ENCODE data around the gene LSR. TPM values are rescaled to one million over a fixed set of nuclear protein-coding genes. Genes with fewer than 3 reads are reported as not detected.

LSR gene
- total RNA-seq, 1 experiment from 2014 or later = 152 TPM

DNA sequence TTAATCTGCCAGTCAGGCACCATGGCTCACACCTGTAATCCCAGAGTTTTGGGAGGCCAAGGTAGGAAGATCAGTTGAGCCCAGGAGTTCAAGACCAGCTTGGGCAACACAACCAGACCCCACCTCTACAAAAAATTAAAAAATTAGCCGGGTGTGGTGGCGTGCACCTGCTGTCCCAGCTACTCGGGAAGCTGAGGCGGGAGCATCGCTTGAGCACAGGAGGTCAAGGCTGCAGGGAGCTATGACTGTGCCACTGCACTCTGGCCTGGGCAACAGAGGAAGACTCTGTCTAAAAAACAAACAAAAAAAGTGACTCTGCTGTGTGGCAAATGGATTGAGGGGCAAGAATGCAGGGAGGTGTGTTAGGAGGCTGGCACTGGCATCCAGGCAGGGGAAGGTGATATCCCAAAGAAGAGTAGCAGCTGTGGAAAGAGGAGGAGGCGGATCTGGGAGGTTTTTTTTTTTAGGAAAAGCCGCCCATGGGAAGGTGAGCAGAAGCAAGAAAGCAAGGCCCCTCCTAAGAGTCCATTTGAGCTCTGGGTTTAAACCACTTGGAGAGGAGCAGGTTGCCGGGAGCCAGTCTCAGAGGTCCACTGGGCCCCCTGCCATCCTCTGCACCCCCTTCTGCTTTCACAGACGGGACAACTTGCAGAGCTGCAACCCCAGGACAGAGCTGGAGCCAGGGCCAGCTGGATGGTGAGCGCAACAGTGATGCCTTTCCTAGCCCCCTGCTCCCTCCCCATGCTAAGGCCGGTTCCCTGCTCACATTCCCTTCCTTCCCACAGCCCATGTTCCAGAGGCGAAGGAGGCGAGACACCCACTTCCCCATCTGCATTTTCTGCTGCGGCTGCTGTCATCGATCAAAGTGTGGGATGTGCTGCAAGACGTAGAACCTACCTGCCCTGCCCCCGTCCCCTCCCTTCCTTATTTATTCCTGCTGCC is 35.6 kb downstream of the LSR start:
- H2BK15ac ChIP-seq (ENCODE audit: low read depth, low read length) = peak overlapping the region; percentile 59; the same call in 1 of the 2 replicates
- no peak overlapping the region for H3K23ac ChIP-seq (ENCODE audit: insufficient read length, low read depth, low read length)
- no peak overlapping the region for H4K91ac ChIP-seq (ENCODE audit: insufficient read length, low read depth, low read length)
- no peak overlapping the region for H3T11ph ChIP-seq (ENCODE audit: low read length)
- no peak overlapping the region for H2BK5ac ChIP-seq (ENCODE audit: insufficient read length, low read length)
- peaks cover 0 to 1% (median 0%) of the 10 kb centered on the region in 3 experiments; a peak in 1 of 7 replicates for H3K36me3 Mint-ChIP-seq (ENCODE audit: insufficient read depth in 1 of 3, low read depth in 3 of 3)
- peaks cover 6% of the 10 kb centered on the region for H3K23me2 ChIP-seq (ENCODE audit: insufficient read length, low read depth, low read length, poor library complexity, severe bottlenecking)
- H2BK12ac ChIP-seq (ENCODE audit: insufficient read length, low read depth, low read length) = no peak overlapping the region
- H4K8ac ChIP-seq (replicated peaks; ENCODE audit: insufficient read length, low read depth, low read length) = peak overlapping the region; percentile 82
- no peaks in the 10 kb centered on the region for H3K27me3 ChIP-seq (ENCODE audit: insufficient read depth, low read length)
- WGBS (ENCODE audit: extremely low coverage, insufficient read length, low lambda C conversion rate) = no CpG with 5 or more reads among the region's 17 CpGs
- peak overlapping the region; percentile 63; the same call in 1 of the 2 replicates for H3K14ac ChIP-seq (ENCODE audit: insufficient read depth, low read length)
- no peak overlapping the region for H3K56ac ChIP-seq (ENCODE audit: insufficient read length, low read depth, low read length)
- no peak for DNase-seq
- no peak overlapping the region for H2BK20ac ChIP-seq (ENCODE audit: low read depth, low read length, poor library complexity, severe bottlenecking)
- no peak overlapping the region for H2AK5ac ChIP-seq (ENCODE audit: insufficient read length, low read length)
- peak overlapping the region; percentile 35 for H3K4me2 ChIP-seq (ENCODE audit: insufficient read depth, insufficient read length, low read length)
- TF ChIP-seq, protein P1, sequence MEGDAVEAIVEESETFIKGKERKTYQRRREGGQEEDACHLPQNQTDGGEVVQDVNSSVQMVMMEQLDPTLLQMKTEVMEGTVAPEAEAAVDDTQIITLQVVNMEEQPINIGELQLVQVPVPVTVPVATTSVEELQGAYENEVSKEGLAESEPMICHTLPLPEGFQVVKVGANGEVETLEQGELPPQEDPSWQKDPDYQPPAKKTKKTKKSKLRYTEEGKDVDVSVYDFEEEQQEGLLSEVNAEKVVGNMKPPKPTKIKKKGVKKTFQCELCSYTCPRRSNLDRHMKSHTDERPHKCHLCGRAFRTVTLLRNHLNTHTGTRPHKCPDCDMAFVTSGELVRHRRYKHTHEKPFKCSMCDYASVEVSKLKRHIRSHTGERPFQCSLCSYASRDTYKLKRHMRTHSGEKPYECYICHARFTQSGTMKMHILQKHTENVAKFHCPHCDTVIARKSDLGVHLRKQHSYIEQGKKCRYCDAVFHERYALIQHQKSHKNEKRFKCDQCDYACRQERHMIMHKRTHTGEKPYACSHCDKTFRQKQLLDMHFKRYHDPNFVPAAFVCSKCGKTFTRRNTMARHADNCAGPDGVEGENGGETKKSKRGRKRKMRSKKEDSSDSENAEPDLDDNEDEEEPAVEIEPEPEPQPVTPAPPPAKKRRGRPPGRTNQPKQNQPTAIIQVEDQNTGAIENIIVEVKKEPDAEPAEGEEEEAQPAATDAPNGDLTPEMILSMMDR (conservative IDR thresholded peaks at IDR 0.05) = no peak
- H3K4me3 Mint-ChIP-seq = peak overlapping the region in 1 of 2 experiments; percentile 7; a peak in 1 of 5 replicates
- no peak overlapping the region for H4K5ac ChIP-seq (ENCODE audit: insufficient read length, low read depth, low read length)
- H3K79me1 ChIP-seq (ENCODE audit: insufficient read depth, low read depth, low read length, poor library complexity, severe bottlenecking) = no peaks in the 10 kb centered on the region
- peak overlapping the region; percentile 59 for H2AFZ ChIP-seq (ENCODE audit: low read length)
- H3K9me3 Mint-ChIP-seq = no peaks in the 10 kb centered on the region
- no peak overlapping the region; a peak in 1 of 7 replicates for H3K27ac Mint-ChIP-seq
- no peaks in the 10 kb centered on the region for H3K79me2 ChIP-seq (ENCODE audit: insufficient read depth, low read length)
- no peak overlapping the region for H3K9ac ChIP-seq (ENCODE audit: extremely low read depth, insufficient read length, low read length)
- H3K9me3 ChIP-seq (ENCODE audit: control insufficient read depth, low read depth, low read length) = no peaks in the 10 kb centered on the region
- peaks cover 20% of the 10 kb centered on the region for H3K27me3 Mint-ChIP-seq (ENCODE audit: low read depth)
- H3K27ac ChIP-seq (ENCODE audit: insufficient read length, low read depth, low read length) = no peak overlapping the region
- H3K4ac ChIP-seq (ENCODE audit: low read depth, low read length) = no peak overlapping the region
- no peaks in the 10 kb centered on the region; the same call in 1 of the 2 replicates for H3K4me1 ChIP-seq (ENCODE audit: insufficient read depth, low read length)
- H4K20me1 ChIP-seq (ENCODE audit: control insufficient read depth, insufficient read depth, insufficient read length) = no peaks in the 10 kb centered on the region
- H3K4me1 Mint-ChIP-seq = peaks cover 11 to 24% of the 10 kb centered on the region in 2 experiments
- peak overlapping the region; percentile 57 for H3K18ac ChIP-seq (ENCODE audit: insufficient read length, low read depth, low read length)
- no peak overlapping the region for H2BK120ac ChIP-seq (ENCODE audit: low read depth, low read length, poor library complexity, severe bottlenecking)
